T-helper 1 cell (primary cell): Measurements from ENCODE around the gene NUBP2.

ENCODE experiments used
- DNase-seq, 5 donors: peaks; one replicate each; pipeline ENCODE4 v3.0.0-alpha.2; 2012 to 2020

NUBP2 gene

DNA sequence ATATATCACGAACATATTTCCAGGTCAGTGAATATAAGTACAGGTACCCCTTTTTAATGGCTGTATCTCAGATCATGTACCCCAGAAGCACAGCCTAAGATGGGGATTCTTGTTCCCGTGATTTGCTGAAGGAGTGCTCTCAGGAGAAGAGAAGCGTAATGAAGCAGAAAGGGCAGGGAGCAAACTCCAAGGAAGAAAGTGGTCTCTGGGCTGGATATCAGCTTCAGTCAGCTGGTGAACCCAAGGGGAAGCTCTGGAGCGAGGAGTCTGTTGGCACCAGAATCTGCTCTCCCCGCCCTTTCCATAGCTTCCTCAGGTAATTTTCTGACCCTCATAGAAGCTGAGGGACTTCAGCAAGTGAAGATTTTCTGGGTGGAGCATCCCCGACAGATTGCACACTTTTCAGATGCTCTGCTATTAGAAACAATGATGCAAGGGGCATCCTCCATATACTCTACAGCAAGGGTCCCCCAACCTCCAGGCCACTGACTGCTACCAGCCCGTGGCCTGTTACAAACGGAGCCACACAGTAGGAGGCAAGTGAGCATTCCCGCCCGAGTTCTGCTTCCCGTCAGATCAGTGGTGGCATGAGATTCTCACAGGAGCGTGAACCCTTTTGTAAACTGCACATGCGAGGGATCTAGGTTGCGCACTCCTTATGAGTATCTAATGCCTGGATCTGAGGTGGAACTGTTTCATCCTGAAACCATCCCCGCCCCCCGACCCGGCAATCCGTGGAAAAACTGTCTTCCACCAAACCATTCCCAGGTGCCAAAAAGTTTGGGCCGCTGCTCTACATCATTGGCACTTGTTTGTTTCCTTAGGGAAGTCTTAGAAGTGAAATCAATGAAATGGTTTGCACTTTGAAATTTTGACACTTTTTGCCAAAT lies 48.7 kb downstream of the NUBP2 start:
- no peak for DNase-seq

DNA sequence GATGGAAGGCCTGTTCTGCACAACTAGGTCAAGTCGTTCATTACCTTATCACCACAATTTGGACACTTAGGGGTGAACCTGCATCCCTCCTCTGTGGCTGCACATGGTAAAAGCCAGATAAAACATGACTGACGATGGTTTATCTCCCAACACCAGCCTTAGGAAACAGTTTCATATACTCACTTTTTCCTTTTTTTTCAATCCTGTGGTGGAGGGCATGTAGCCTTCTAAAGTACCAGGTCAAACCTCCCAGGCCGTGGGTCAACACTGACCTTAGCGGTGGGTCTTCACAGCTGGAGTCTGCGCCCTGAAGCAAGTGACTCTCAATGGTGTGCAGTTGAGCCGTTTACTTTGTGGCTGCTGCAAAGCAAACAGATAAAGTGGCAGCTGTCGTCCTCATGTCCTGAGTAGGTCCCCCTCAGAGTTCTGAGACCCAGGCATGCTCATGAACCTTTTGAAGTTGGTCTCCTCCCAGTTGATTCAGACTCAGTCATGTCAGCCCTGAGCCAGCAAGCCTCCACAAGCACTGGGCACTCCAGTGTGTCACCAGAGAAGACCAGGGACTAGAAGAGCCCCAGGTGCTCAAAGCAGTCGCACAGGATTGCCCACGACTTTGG lies 50.2 kb downstream of the NUBP2 start:
- no peak for DNase-seq

DNA sequence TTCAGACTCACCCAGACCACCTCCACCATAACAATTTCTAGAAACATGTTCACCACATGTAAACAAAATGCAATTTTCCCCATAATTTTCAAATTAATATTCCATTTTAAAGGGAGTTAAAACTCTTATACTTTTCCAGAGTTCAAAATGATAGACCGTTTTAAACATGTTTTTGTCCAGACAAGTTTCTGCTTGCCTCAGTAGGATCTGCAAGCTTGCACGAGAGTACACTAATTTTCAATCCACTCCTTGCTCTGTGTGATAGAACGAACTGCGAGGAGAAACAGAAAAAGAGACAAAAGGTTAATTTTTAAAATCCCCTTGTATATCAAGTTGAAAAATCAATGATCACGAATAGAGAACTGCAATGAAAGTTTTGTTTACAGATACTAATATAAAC lies 51.3 kb downstream of the NUBP2 start:
- no peak for DNase-seq
